ENCODE measurements around the gene NLGN1.
A peak's percentile ranks its signal among the peaks of the same experiment; 100 is the strongest.

Gene NLGN1

GRCh38 chr3:173732237-173732636 is 334.7 kb downstream of the NLGN1 start:
- no peak for DNase-seq

- DNase-seq = peak; percentile 56
Observed at GRCh38 chr3:173733029-173733652, 335.6 kb downstream of the NLGN1 start.

- DNase-seq = no peak
Observed at GRCh38 chr3:173734473-173734872, 336.9 kb downstream of the NLGN1 start.

- DNase-seq = no peak
Observed at GRCh38 chr3:173734895-173735294, 337.4 kb downstream of the NLGN1 start.

- DNase-seq = no peak
Observed at GRCh38 chr3:173735841-173736240, 338.3 kb downstream of the NLGN1 start.

- peak; percentile 28 for DNase-seq
Observed at GRCh38 chr3:173737167-173737808, 339.7 kb downstream of the NLGN1 start.

- peak; percentile 45 for DNase-seq
Observed at GRCh38 chr3:173739726-173740125, 342.2 kb downstream of the NLGN1 start.

GRCh38 chr3:173742491-173742890 is 344.9 kb downstream of the NLGN1 start:
- DNase-seq = no peak

- no peak for DNase-seq
Observed at GRCh38 chr3:173743111-173743510, 345.6 kb downstream of the NLGN1 start.

GRCh38 chr3:173743516-173743915 is 346.0 kb downstream of the NLGN1 start:
- no peak for DNase-seq

GRCh38 chr3:173744479-173744878 is 346.9 kb downstream of the NLGN1 start:
- DNase-seq = no peak

GRCh38 chr3:173744895-173745294 is 347.4 kb downstream of the NLGN1 start:
- no peak for DNase-seq

- peak; percentile 53 for DNase-seq
Observed at GRCh38 chr3:173745952-173746682, 348.6 kb downstream of the NLGN1 start.

GRCh38 chr3:173747427-173747826 is 349.9 kb downstream of the NLGN1 start:
- DNase-seq = peak; percentile 43

- DNase-seq = no peak
Observed at GRCh38 chr3:173748105-173748504, 350.6 kb downstream of the NLGN1 start.

- DNase-seq = peak; percentile 53
Observed at GRCh38 chr3:173750095-173750494, 352.6 kb downstream of the NLGN1 start.

- no peak for DNase-seq
Observed at GRCh38 chr3:173750591-173750990, 353.0 kb downstream of the NLGN1 start.

GRCh38 chr3:173753593-173753992 is 356.0 kb downstream of the NLGN1 start:
- no peak for DNase-seq

- DNase-seq = no peak
Observed at GRCh38 chr3:173755161-173755560, 357.6 kb downstream of the NLGN1 start.

- DNase-seq = no peak
Observed at GRCh38 chr3:173761161-173761560, 363.6 kb downstream of the NLGN1 start.

- no peak for DNase-seq
Observed at GRCh38 chr3:173762501-173762900, 365.0 kb downstream of the NLGN1 start.

GRCh38 chr3:173770011-173770410 is 372.5 kb downstream of the NLGN1 start:
- peak; percentile 55 for DNase-seq

GRCh38 chr3:173770796-173771573 is 373.4 kb downstream of the NLGN1 start:
- DNase-seq = peak; percentile 16
